Neural cell (in vitro differentiated cells): ENCODE results near the gene OBSCN. TPM values are rescaled to one million over a fixed set of nuclear protein-coding genes. Genes with fewer than 3 reads are reported as not detected.

Experiments used
- H2AFZ ChIP-seq: fragments of 200-600, 300-800 bp; sonication (generic), shearing (Covaris generic); 2 replicates; pipeline ENCODE4 v1.6.0; 2014; ENCODE audit warnings: low read depth, mild to moderate bottlenecking, antibody characterized with exemption, low read length, moderate library complexity
- H3F3A ChIP-seq: fragments of 200-600 bp; shearing (Covaris generic); 2 replicates; pipeline ENCODE4 v1.6.1; 2016; ENCODE audit warnings: mild to moderate bottlenecking, moderate library complexity, mixed read lengths, antibody characterized with exemption, low read length; ENCODE audit not compliant: insufficient read depth, poor library complexity, severe bottlenecking
- H3K27ac ChIP-seq: fragments of 200-600, 300-800 bp; sonication (generic), shearing (Covaris generic); 2 replicates; pipeline ENCODE4 v1.5.1; 2014; ENCODE audit warnings: mild to moderate bottlenecking, low read length, moderate library complexity
- H3K27me3 ChIP-seq: fragments of 300-800, 200-600 bp; sonication (generic), shearing (Covaris generic); 2 replicates; pipeline ENCODE4 v1.6.0; 2014; ENCODE audit warnings: mild to moderate bottlenecking, low read depth, low read length, moderate library complexity; ENCODE audit not compliant: insufficient read depth
- H3K36me3 ChIP-seq: fragments of 300-800, 200-600 bp; sonication (generic), shearing (Covaris generic); 2 replicates; pipeline ENCODE4 v1.5.1; 2014; ENCODE audit warnings: mild to moderate bottlenecking, antibody characterized with exemption, low read length, moderate library complexity; ENCODE audit not compliant: insufficient read depth
- H3K4me2 ChIP-seq: fragments of 300-800, 200-600 bp; sonication (generic), shearing (Covaris generic); 2 replicates; pipeline ENCODE4 v1.6.0; 2014; ENCODE audit warnings: mild to moderate bottlenecking, low read length
- H3K4me3 ChIP-seq: fragments of 300-800, 200-600 bp; sonication (generic), shearing (Covaris generic); 2 replicates; pipeline ENCODE4 v1.5.1; 2014; ENCODE audit warnings: mild to moderate bottlenecking, low read length, moderate library complexity
- H3K79me2 ChIP-seq: fragments of 200-600 bp; shearing (Covaris generic); replicated peaks from 2 replicates; pipeline ENCODE4 v1.6.0; 2014; ENCODE audit warnings: mild to moderate bottlenecking, low read length, moderate library complexity; ENCODE audit not compliant: insufficient read depth
- H3K9ac ChIP-seq: fragments of 300-800, 200-600 bp; sonication (generic), shearing (Covaris generic); 2 replicates; pipeline ENCODE4 v1.6.1; 2016; ENCODE audit warnings: mild to moderate bottlenecking, low read length, mixed read lengths
- H3K9me2 ChIP-seq: fragments of 200-600 bp; shearing (Covaris generic); 2 replicates; pipeline ENCODE4 v1.6.1; 2016; ENCODE audit warnings: mild to moderate bottlenecking, low read length, mixed read lengths; ENCODE audit not compliant: insufficient read depth
- H3K9me3 ChIP-seq: fragments of 200-600, 300-800 bp; sonication (generic), shearing (Covaris generic); 2 replicates; pipeline ENCODE4 v1.6.1; 2016; ENCODE audit warnings: mild to moderate bottlenecking, mixed run types, low read length, moderate library complexity, mixed read lengths
- H4K20me1 ChIP-seq: fragments of 200-600 bp; shearing (Covaris generic); 2 replicates; pipeline ENCODE4 v1.6.1; 2016; ENCODE audit warnings: mild to moderate bottlenecking, mixed run types; ENCODE audit not compliant: insufficient read depth
- CTCF ChIP-seq: fragments of 450-650 bp; IDR thresholded peaks from 2 replicates; pipeline ENCODE4 v1.5.1; 2014; ENCODE audit warnings: antibody characterized with exemption, mild to moderate bottlenecking, moderate library complexity; ENCODE audit not compliant: poor library complexity, severe bottlenecking
- EP300 ChIP-seq: fragments of 450-650 bp; conservative IDR thresholded peaks from 2 replicates; pipeline ENCODE4 v1.6.1; 2014; ENCODE audit warnings: antibody characterized with exemption, mild to moderate bottlenecking, moderate library complexity; ENCODE audit not compliant: poor library complexity, severe bottlenecking
- EZH2 ChIP-seq: fragments of 200-600, 300-800 bp; shearing (Covaris generic), sonication (generic); IDR thresholded peaks from 2 replicates; pipeline ENCODE4 v1.6.1; 2014; ENCODE audit warnings: antibody characterized with exemption, low read length, borderline replicate concordance, mild to moderate bottlenecking; ENCODE audit not compliant: insufficient read depth, poor library complexity, severe bottlenecking
- MXI1 ChIP-seq: fragments of 450-650 bp; conservative IDR thresholded peaks from 2 replicates; pipeline ENCODE4 v1.6.1; 2014; ENCODE audit warnings: antibody characterized with exemption, mild to moderate bottlenecking; ENCODE audit not compliant: poor library complexity, severe bottlenecking
- POLR2AphosphoS5 ChIP-seq: IDR thresholded peaks from 2 replicates; pipeline ENCODE4 v1.6.1; 2012
- RAD21 ChIP-seq: fragments of 450-650 bp; conservative IDR thresholded peaks from 2 replicates; pipeline ENCODE4 v1.6.1; 2014; ENCODE audit warnings: antibody characterized with exemption, mild to moderate bottlenecking, moderate library complexity
- REST ChIP-seq: IDR thresholded peaks from 2 replicates; pipeline ENCODE4 v1.6.1; 2012; ENCODE audit warnings: borderline replicate concordance
- SMC3 ChIP-seq: fragments of 450-650 bp; conservative IDR thresholded peaks from 2 replicates; pipeline ENCODE4 v1.6.1; 2014; ENCODE audit warnings: antibody characterized with exemption, mild to moderate bottlenecking, moderate library complexity; ENCODE audit not compliant: poor library complexity
- TAF1 ChIP-seq: IDR thresholded peaks from 2 replicates; pipeline ENCODE4 v1.6.1; 2012; ENCODE audit warnings: low read depth
- polyA plus RNA-seq: library from polyadenylated mRNA; depleted of rRNA; stranded (reverse); fragments of >200 nt; gene quantifications from 2 replicates; pipeline ENCODE4 v1.2.3, GENCODE V29; 2014

Gene OBSCN
- polyA plus RNA-seq, 1 donor from 2014 or later, result 7.2 TPM

GRCh38 chr1:228392111-228392936, 184.5 kb downstream of the OBSCN start:
- Histone ChIP-seq H3K9me3 (no peaks in the 10 kb centered on the region), H3K36me3 (no peaks in the 10 kb centered on the region), H3K27ac (no peak overlapping the region), H3K27me3 (no peaks in the 10 kb centered on the region), H3F3A (no peaks in the 10 kb centered on the region), H3K9me2 (no peaks in the 10 kb centered on the region), H3K4me2 (no peak overlapping the region), H2AFZ (no peak overlapping the region), H3K4me3 (no peak overlapping the region), H4K20me1 (no peaks in the 10 kb centered on the region), H3K9ac (no peak overlapping the region), H3K79me2 (no peaks in the 10 kb centered on the region)
- TF ChIP-seq EP300, result no peak
- no peak for TF ChIP-seq SMC3
- TF ChIP-seq POLR2AphosphoS5, result no peak
- TF ChIP-seq EZH2, result no peak
- TF ChIP-seq TAF1, result no peak
- no peak for TF ChIP-seq RAD21
- TF ChIP-seq MXI1, result no peak
- TF ChIP-seq CTCF, result no peak
- TF ChIP-seq REST, result no peak

- Histone ChIP-seq H3K36me3 (no peaks in the 10 kb centered on the region), H3K9me3 (no peaks in the 10 kb centered on the region), H2AFZ (no peak overlapping the region), H3K9me2 (no peaks in the 10 kb centered on the region), H3K9ac (no peak overlapping the region), H3K4me2 (no peak overlapping the region), H3K27ac (no peak overlapping the region), H4K20me1 (no peaks in the 10 kb centered on the region), H3F3A (no peaks in the 10 kb centered on the region), H3K27me3 (no peaks in the 10 kb centered on the region), H3K4me3 (no peak overlapping the region), H3K79me2 (no peaks in the 10 kb centered on the region)
- TF ChIP-seq REST, result no peak
- no peak for TF ChIP-seq MXI1
- TF ChIP-seq EP300, result no peak
- TF ChIP-seq POLR2AphosphoS5, result no peak
- no peak for TF ChIP-seq TAF1
- TF ChIP-seq RAD21, result no peak
- no peak for TF ChIP-seq SMC3
- TF ChIP-seq CTCF, result no peak
- TF ChIP-seq EZH2, result no peak
These were observed 185.4 kb downstream of the OBSCN start for GRCh38 chr1:228393268-228393701.
